Measurements from ENCODE around the gene TNFAIP8L3. TPM values are rescaled to one million over a fixed set of nuclear protein-coding genes. Genes with fewer than 3 reads are reported as not detected.
A peak's percentile ranks its signal among the peaks of the same experiment; 100 is the strongest.
"Not testable (repeated sequence)": the region's sequence is repeated elsewhere in the genome, so short reads cannot be mapped to it uniquely, and the experiment has no call there.

The TNFAIP8L3 gene
- total and polyA plus RNA-seq, 2 donors: 0.47 to 4.7 TPM

GRCh38 chr15:51038974-51039319, 55.8 kb downstream of the TNFAIP8L3 start:
- no peak for DNase-seq (ENCODE audit: low read depth in 6 of 9, low spot score in 9 of 9)
- WGBS: 98% methylated on average over 2 of the region's 2 CpGs
- no peak overlapping the region for H3K27ac ChIP-seq (ENCODE audit: low read depth in 1 of 2, low read length in 1 of 2)

GRCh38 chr15:51038162-51038973, 56.3 kb downstream of the TNFAIP8L3 start:
- Histone ChIP-seq H3K9me3 (ENCODE audit: control insufficient read depth in 2 of 2, insufficient read depth in 1 of 2, low read length in 1 of 2) (no peaks in the 10 kb centered on the region), H3K36me3 (ENCODE audit: control insufficient read depth in 2 of 2, insufficient read depth in 2 of 2, low read length in 1 of 2) (no peaks in the 10 kb centered on the region), H3K27ac (ENCODE audit: low read depth in 1 of 2, low read length in 1 of 2) (no peak overlapping the region), H3K27me3 (ENCODE audit: control insufficient read depth in 2 of 2, insufficient read depth in 1 of 2, low read length in 1 of 2) (no peaks in the 10 kb centered on the region), H3K4me3 (ENCODE audit: low read length in 2 of 2) (no peak overlapping the region), H3K4me1 (ENCODE audit: control insufficient read depth in 2 of 2, insufficient read depth in 2 of 2, low read length in 2 of 2) (no peaks in the 10 kb centered on the region)
- no peak for DNase-seq (ENCODE audit: low read depth in 6 of 9, low spot score in 9 of 9)
- WGBS: 93% methylated on average over 7 of the region's 7 CpGs

More at GRCh38 chr15:51038974-51039319, 55.8 kb downstream of the TNFAIP8L3 start:
- H3K9me3 ChIP-seq (ENCODE audit: control insufficient read depth in 2 of 2, insufficient read depth in 1 of 2, low read length in 1 of 2): no peaks in the 10 kb centered on the region
- H3K4me3 ChIP-seq (ENCODE audit: low read length in 2 of 2): no peak overlapping the region
- no peaks in the 10 kb centered on the region for H3K4me1 ChIP-seq (ENCODE audit: control insufficient read depth in 2 of 2, insufficient read depth in 2 of 2, low read length in 2 of 2)
- H3K36me3 ChIP-seq (ENCODE audit: control insufficient read depth in 2 of 2, insufficient read depth in 2 of 2, low read length in 1 of 2): no peaks in the 10 kb centered on the region
- no peaks in the 10 kb centered on the region for H3K27me3 ChIP-seq (ENCODE audit: control insufficient read depth in 2 of 2, insufficient read depth in 1 of 2, low read length in 1 of 2)

GRCh38 chr15:51037474-51037873, 57.2 kb downstream of the TNFAIP8L3 start:
- not testable (repeated sequence) for DNase-seq (ENCODE audit: low read depth in 6 of 9, low spot score in 9 of 9); H3K27ac ChIP-seq (ENCODE audit: low read depth in 1 of 2, low read length in 1 of 2); H3K4me3 ChIP-seq (ENCODE audit: low read length in 2 of 2); H3K36me3 ChIP-seq (ENCODE audit: control insufficient read depth in 2 of 2, insufficient read depth in 2 of 2, low read length in 1 of 2); H3K9me3 ChIP-seq (ENCODE audit: control insufficient read depth in 2 of 2, insufficient read depth in 1 of 2, low read length in 1 of 2); H3K27me3 ChIP-seq (ENCODE audit: control insufficient read depth in 2 of 2, insufficient read depth in 1 of 2, low read length in 1 of 2); H3K4me1 ChIP-seq (ENCODE audit: control insufficient read depth in 2 of 2, insufficient read depth in 2 of 2, low read length in 2 of 2)
- WGBS: 97% methylated on average over 13 of the region's 13 CpGs

- H3K4me3 ChIP-seq (ENCODE audit: low read length in 2 of 2): no peak overlapping the region
- H3K4me1 ChIP-seq (ENCODE audit: control insufficient read depth in 2 of 2, insufficient read depth in 2 of 2, low read length in 2 of 2): no peaks in the 10 kb centered on the region
- no peak for DNase-seq (ENCODE audit: low read depth in 6 of 9, low spot score in 9 of 9)
- no peaks in the 10 kb centered on the region for H3K27me3 ChIP-seq (ENCODE audit: control insufficient read depth in 2 of 2, insufficient read depth in 1 of 2, low read length in 1 of 2)
- no peaks in the 10 kb centered on the region for H3K36me3 ChIP-seq (ENCODE audit: control insufficient read depth in 2 of 2, insufficient read depth in 2 of 2, low read length in 1 of 2)
- no peaks in the 10 kb centered on the region for H3K9me3 ChIP-seq (ENCODE audit: control insufficient read depth in 2 of 2, insufficient read depth in 1 of 2, low read length in 1 of 2)
- H3K27ac ChIP-seq (ENCODE audit: low read depth in 1 of 2, low read length in 1 of 2): no peak overlapping the region
- WGBS: 97% methylated on average over 6 of the region's 6 CpGs
These were observed 63.9 kb downstream of the TNFAIP8L3 start for GRCh38 chr15:51030649-51031316.

- no peak for DNase-seq (ENCODE audit: low read depth in 6 of 9, low spot score in 9 of 9)
- H3K27me3 ChIP-seq (ENCODE audit: control insufficient read depth in 2 of 2, insufficient read depth in 1 of 2, low read length in 1 of 2): no peaks in the 10 kb centered on the region
- H3K27ac ChIP-seq (ENCODE audit: low read depth in 1 of 2, low read length in 1 of 2): no peak overlapping the region
- H3K4me1 ChIP-seq (ENCODE audit: control insufficient read depth in 2 of 2, insufficient read depth in 2 of 2, low read length in 2 of 2): no peaks in the 10 kb centered on the region
- no peak overlapping the region for H3K4me3 ChIP-seq (ENCODE audit: low read length in 2 of 2)
- H3K9me3 ChIP-seq (ENCODE audit: control insufficient read depth in 2 of 2, insufficient read depth in 1 of 2, low read length in 1 of 2): no peaks in the 10 kb centered on the region
- no peaks in the 10 kb centered on the region for H3K36me3 ChIP-seq (ENCODE audit: control insufficient read depth in 2 of 2, insufficient read depth in 2 of 2, low read length in 1 of 2)
- 95% methylated on average over 3 of the region's 3 CpGs for WGBS
These were observed 69.3 kb downstream of the TNFAIP8L3 start for GRCh38 chr15:51025454-51025846.

- Histone ChIP-seq H3K27me3 (ENCODE audit: control insufficient read depth in 2 of 2, insufficient read depth in 1 of 2, low read length in 1 of 2) (no peaks in the 10 kb centered on the region), H3K36me3 (ENCODE audit: control insufficient read depth in 2 of 2, insufficient read depth in 2 of 2, low read length in 1 of 2) (no peaks in the 10 kb centered on the region), H3K9me3 (ENCODE audit: control insufficient read depth in 2 of 2, insufficient read depth in 1 of 2, low read length in 1 of 2) (no peaks in the 10 kb centered on the region), H3K27ac (ENCODE audit: low read depth in 1 of 2, low read length in 1 of 2) (no peak overlapping the region), H3K4me3 (ENCODE audit: low read length in 2 of 2) (no peak overlapping the region), H3K4me1 (ENCODE audit: control insufficient read depth in 2 of 2, insufficient read depth in 2 of 2, low read length in 2 of 2) (no peaks in the 10 kb centered on the region)
- DNase-seq (ENCODE audit: low read depth in 6 of 9, low spot score in 9 of 9): peak in 1 of 9 donors; percentile 16
- WGBS: 94% methylated on average over 4 of the region's 4 CpGs
These were observed 69.8 kb downstream of the TNFAIP8L3 start for GRCh38 chr15:51024735-51025453.

- WGBS: 98% methylated on average over 1 of the region's 1 CpG
- Histone ChIP-seq H3K4me3 (ENCODE audit: low read length in 2 of 2) (no peak overlapping the region), H3K27ac (ENCODE audit: low read depth in 1 of 2, low read length in 1 of 2) (no peak overlapping the region), H3K27me3 (ENCODE audit: control insufficient read depth in 2 of 2, insufficient read depth in 1 of 2, low read length in 1 of 2) (no peaks in the 10 kb centered on the region), H3K4me1 (ENCODE audit: control insufficient read depth in 2 of 2, insufficient read depth in 2 of 2, low read length in 2 of 2) (no peaks in the 10 kb centered on the region), H3K36me3 (ENCODE audit: control insufficient read depth in 2 of 2, insufficient read depth in 2 of 2, low read length in 1 of 2) (no peaks in the 10 kb centered on the region), H3K9me3 (ENCODE audit: control insufficient read depth in 2 of 2, insufficient read depth in 1 of 2, low read length in 1 of 2) (no peaks in the 10 kb centered on the region)
- DNase-seq (ENCODE audit: low read depth in 6 of 9, low spot score in 9 of 9): no peak
These were observed 71.2 kb downstream of the TNFAIP8L3 start for GRCh38 chr15:51023499-51023898.

- H3K36me3 ChIP-seq (ENCODE audit: control insufficient read depth in 2 of 2, insufficient read depth in 2 of 2, low read length in 1 of 2): no peaks in the 10 kb centered on the region
- no peaks in the 10 kb centered on the region for H3K27me3 ChIP-seq (ENCODE audit: control insufficient read depth in 2 of 2, insufficient read depth in 1 of 2, low read length in 1 of 2)
- H3K27ac ChIP-seq (ENCODE audit: low read depth in 1 of 2, low read length in 1 of 2): no peak overlapping the region
- H3K4me3 ChIP-seq (ENCODE audit: low read length in 2 of 2): no peak overlapping the region
- DNase-seq (ENCODE audit: low read depth in 6 of 9, low spot score in 9 of 9): no peak
- no peaks in the 10 kb centered on the region for H3K9me3 ChIP-seq (ENCODE audit: control insufficient read depth in 2 of 2, insufficient read depth in 1 of 2, low read length in 1 of 2)
- no peaks in the 10 kb centered on the region for H3K4me1 ChIP-seq (ENCODE audit: control insufficient read depth in 2 of 2, insufficient read depth in 2 of 2, low read length in 2 of 2)
These were observed 72.5 kb downstream of the TNFAIP8L3 start for GRCh38 chr15:51022206-51022605.

- DNase-seq (ENCODE audit: low read depth in 6 of 9, low spot score in 9 of 9): no peak
- Histone ChIP-seq H3K36me3 (ENCODE audit: control insufficient read depth in 2 of 2, insufficient read depth in 2 of 2, low read length in 1 of 2) (no peaks in the 10 kb centered on the region), H3K9me3 (ENCODE audit: control insufficient read depth in 2 of 2, insufficient read depth in 1 of 2, low read length in 1 of 2) (no peaks in the 10 kb centered on the region), H3K27me3 (ENCODE audit: control insufficient read depth in 2 of 2, insufficient read depth in 1 of 2, low read length in 1 of 2) (no peaks in the 10 kb centered on the region), H3K4me1 (ENCODE audit: control insufficient read depth in 2 of 2, insufficient read depth in 2 of 2, low read length in 2 of 2) (no peaks in the 10 kb centered on the region), H3K27ac (ENCODE audit: low read depth in 1 of 2, low read length in 1 of 2) (no peak overlapping the region), H3K4me3 (ENCODE audit: low read length in 2 of 2) (no peak overlapping the region)
- WGBS: 91% methylated on average over 1 of the region's 1 CpG
These were observed 78.1 kb downstream of the TNFAIP8L3 start for GRCh38 chr15:51016615-51017014.
